ENCODE data around the gene PDE2A. TPM values are rescaled to one million over a fixed set of nuclear protein-coding genes. Genes with fewer than 3 reads are reported as not detected.

PDE2A gene
- total RNA-seq, 2 donors from 2014 or later = 0.77 to 1.7 TPM

GRCh38 chr11:72655896-72656464 lies 18.2 kb downstream of the PDE2A start:
- no peaks in the 10 kb centered on the region for H3K36me3 Mint-ChIP-seq (ENCODE audit: insufficient read depth in 2 of 2)
- peaks cover 11% of the 10 kb centered on the region for H3K27me3 Mint-ChIP-seq (ENCODE audit: low read depth)
- no peak for ATAC-seq (replicated peaks in 1 of 2)
- no peak for DNase-seq
- no peaks in the 10 kb centered on the region for H3K4me1 Mint-ChIP-seq (ENCODE audit: low read depth)
- H3K9me3 Mint-ChIP-seq = no peaks in the 10 kb centered on the region
- no peak overlapping the region for H3K27ac Mint-ChIP-seq
- H3K4me3 Mint-ChIP-seq = no peak overlapping the region

DNA sequence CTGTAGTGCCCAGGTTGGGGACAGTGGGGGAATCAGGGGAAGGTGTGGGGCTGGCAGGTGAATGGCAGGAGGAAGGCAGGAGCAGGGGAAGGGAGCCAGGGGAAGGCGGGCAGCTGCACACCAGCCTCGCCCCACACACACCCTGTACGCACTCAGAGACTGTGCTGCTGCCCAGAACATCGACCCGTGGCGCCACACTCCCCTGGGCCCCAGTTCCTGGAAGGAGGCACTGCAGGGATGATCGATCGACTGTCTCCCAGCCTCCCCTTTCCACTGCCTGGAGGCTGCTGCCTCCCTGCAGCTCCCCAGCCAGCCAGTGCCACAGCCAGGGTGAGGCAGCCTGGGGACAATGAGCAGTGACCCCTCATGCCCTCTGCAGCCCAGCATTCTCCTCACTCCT lies 19.2 kb downstream of the PDE2A start:
- H3K4me3 Mint-ChIP-seq = no peak overlapping the region
- H3K27ac Mint-ChIP-seq = no peak overlapping the region
- no peaks in the 10 kb centered on the region for H3K4me1 Mint-ChIP-seq (ENCODE audit: low read depth)
- ATAC-seq (replicated peaks in 1 of 2) = no peak
- H3K27me3 Mint-ChIP-seq (ENCODE audit: low read depth) = peaks cover 11% of the 10 kb centered on the region
- no peaks in the 10 kb centered on the region for H3K36me3 Mint-ChIP-seq (ENCODE audit: insufficient read depth in 2 of 2)
- DNase-seq = no peak
- no peaks in the 10 kb centered on the region for H3K9me3 Mint-ChIP-seq

DNA sequence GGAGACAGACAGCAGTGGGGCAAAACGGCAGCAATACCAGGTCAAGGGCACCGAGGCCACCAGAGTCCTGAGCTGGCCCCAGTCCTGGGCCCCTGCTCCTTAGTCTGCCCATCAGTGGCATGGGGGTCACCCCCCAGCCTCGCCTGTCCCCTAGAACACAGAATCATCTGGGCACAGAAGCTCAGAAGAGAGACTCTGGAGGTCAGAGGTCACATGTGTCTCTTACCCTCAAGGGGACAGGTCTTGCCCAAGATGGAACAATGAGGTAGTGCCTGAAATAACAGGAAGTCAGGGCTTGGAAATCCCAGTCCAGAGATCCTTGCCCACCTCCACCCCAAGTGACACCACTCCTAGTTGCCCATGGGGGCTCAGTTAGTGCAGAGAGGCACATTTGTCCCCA lies 20.6 kb downstream of the PDE2A start:
- no peaks in the 10 kb centered on the region for H3K36me3 Mint-ChIP-seq (ENCODE audit: insufficient read depth in 2 of 2)
- no peak overlapping the region for H3K4me3 Mint-ChIP-seq
- H3K9me3 Mint-ChIP-seq = no peaks in the 10 kb centered on the region
- H3K27ac Mint-ChIP-seq = no peak overlapping the region
- no peaks in the 10 kb centered on the region for H3K4me1 Mint-ChIP-seq (ENCODE audit: low read depth)
- ATAC-seq (replicated peaks in 1 of 2) (no peak), DNase-seq (no peak)
- peaks cover 4% of the 10 kb centered on the region for H3K27me3 Mint-ChIP-seq (ENCODE audit: low read depth)

DNA sequence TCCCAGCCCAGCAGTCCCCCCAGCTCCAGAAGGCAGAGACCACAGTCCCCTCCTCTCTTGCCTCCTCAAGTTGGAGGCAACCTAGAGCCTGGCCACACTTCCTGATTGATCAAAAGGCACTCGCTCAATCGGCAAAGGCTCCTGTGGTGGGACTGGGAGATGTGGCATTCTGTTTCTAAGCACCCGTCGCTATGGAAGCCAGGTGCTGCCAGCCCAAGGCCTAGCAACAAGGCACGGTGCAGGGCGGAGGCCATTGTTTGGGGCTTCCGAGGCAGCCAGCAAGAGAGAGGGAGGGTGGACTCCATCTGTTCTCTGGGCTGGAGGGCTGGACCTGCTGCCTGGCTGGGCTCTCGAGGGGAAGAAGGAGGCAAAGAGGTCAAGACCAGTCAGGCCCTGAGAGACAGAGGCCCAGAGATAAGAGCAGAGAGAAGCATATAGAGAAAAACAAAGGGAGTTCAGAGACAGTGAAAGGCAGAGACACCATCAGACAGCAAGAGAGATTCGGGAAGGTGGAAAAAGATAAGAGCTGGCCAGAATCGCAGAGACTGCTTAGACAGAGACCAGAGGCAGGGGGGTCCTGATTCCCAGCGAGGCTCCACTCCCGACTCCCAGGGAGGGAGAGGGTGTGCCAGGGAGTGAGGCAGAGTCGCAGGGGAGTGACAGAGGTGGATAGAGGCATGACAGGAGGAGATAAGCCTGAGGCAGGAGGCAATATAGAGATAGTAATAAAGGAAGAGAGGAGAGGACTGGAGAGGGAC lies 21.2 kb downstream of the PDE2A start:
- no peaks in the 10 kb centered on the region for H3K4me1 Mint-ChIP-seq (ENCODE audit: low read depth)
- ATAC-seq (replicated peaks in 1 of 2) (no peak), DNase-seq (no peak)
- no peaks in the 10 kb centered on the region for H3K36me3 Mint-ChIP-seq (ENCODE audit: insufficient read depth in 2 of 2)
- no peak overlapping the region for H3K4me3 Mint-ChIP-seq
- H3K9me3 Mint-ChIP-seq = no peaks in the 10 kb centered on the region
- H3K27me3 Mint-ChIP-seq (ENCODE audit: low read depth) = no peaks in the 10 kb centered on the region
- H3K27ac Mint-ChIP-seq = no peak overlapping the region

DNA sequence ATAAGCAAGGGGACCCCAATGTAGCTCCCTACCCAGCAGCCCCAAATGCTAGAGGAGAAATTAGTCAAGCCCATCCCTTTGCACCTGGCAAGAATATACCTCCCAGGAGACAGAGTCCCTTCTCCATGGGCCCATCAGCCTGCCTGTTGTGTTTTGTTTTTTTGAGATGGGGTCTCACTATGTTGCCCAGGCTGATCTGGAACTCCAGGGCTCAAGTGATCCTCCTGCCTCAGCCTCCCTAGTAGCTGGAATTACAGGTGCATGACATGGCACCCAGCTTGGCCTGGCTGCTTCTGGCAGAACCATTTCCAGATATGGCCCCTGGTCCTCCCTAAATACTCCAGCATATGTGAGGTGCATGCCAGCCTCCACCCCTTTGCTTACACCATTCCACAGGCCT lies 22.1 kb downstream of the PDE2A start:
- H3K27me3 Mint-ChIP-seq (ENCODE audit: low read depth) = no peaks in the 10 kb centered on the region
- no peak overlapping the region for H3K4me3 Mint-ChIP-seq
- DNase-seq (no peak), ATAC-seq (replicated peaks in 1 of 2) (no peak)
- H3K9me3 Mint-ChIP-seq = no peaks in the 10 kb centered on the region
- no peaks in the 10 kb centered on the region for H3K36me3 Mint-ChIP-seq (ENCODE audit: insufficient read depth in 2 of 2)
- no peak overlapping the region for H3K27ac Mint-ChIP-seq
- H3K4me1 Mint-ChIP-seq (ENCODE audit: low read depth) = no peaks in the 10 kb centered on the region

- no peak overlapping the region for H3K27ac Mint-ChIP-seq
- H3K9me3 Mint-ChIP-seq = no peaks in the 10 kb centered on the region
- DNase-seq (no peak), ATAC-seq (replicated peaks in 1 of 2) (no peak)
- H3K4me3 Mint-ChIP-seq = no peak overlapping the region
- H3K4me1 Mint-ChIP-seq (ENCODE audit: low read depth) = no peaks in the 10 kb centered on the region
- no peaks in the 10 kb centered on the region for H3K36me3 Mint-ChIP-seq (ENCODE audit: insufficient read depth in 2 of 2)
- H3K27me3 Mint-ChIP-seq (ENCODE audit: low read depth) = no peaks in the 10 kb centered on the region
Observed at GRCh38 chr11:72649215-72649976, 24.8 kb downstream of the PDE2A start.

- no peak for DNase-seq
- H3K27ac Mint-ChIP-seq = no peak overlapping the region
Observed at GRCh38 chr11:72648384-72649136, 25.7 kb downstream of the PDE2A start.

DNA sequence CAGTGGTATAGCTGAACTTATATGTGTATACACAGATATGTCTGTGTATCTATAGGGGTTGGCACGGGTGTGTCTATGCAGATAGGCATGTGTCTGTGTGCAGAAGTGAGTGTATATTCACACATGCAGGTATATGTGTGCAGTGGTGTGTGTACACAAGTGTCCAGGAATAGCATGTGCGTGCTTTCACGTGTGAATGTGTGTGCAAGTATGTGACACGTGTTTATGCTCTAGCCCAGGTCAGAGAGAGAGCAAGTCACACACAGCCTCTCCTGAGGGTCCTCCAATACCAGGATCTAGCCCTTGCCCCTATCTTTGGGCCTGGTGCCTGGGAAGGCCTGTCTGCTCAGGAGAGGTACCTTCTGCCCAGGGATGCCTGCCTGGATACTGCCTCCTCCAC lies 26.3 kb downstream of the PDE2A start:
- no peaks in the 10 kb centered on the region for H3K36me3 Mint-ChIP-seq (ENCODE audit: insufficient read depth in 2 of 2)
- H3K9me3 Mint-ChIP-seq = no peaks in the 10 kb centered on the region
- ATAC-seq (replicated peaks in 1 of 2) = no peak
- no peak overlapping the region for H3K4me3 Mint-ChIP-seq
- DNase-seq = no peak
- no peak overlapping the region for H3K27ac Mint-ChIP-seq
- no peaks in the 10 kb centered on the region for H3K27me3 Mint-ChIP-seq (ENCODE audit: low read depth)
- H3K4me1 Mint-ChIP-seq (ENCODE audit: low read depth) = no peaks in the 10 kb centered on the region

More at GRCh38 chr11:72648384-72649136, 25.7 kb downstream of the PDE2A start:
- Mint-ChIP-seq H3K27me3 (ENCODE audit: low read depth) (no peaks in the 10 kb centered on the region), H3K4me3 (no peak overlapping the region), H3K36me3 (ENCODE audit: insufficient read depth in 2 of 2) (no peaks in the 10 kb centered on the region), H3K4me1 (ENCODE audit: low read depth) (no peaks in the 10 kb centered on the region), H3K9me3 (no peaks in the 10 kb centered on the region)
- ATAC-seq (replicated peaks in 1 of 2) = no peak

DNA sequence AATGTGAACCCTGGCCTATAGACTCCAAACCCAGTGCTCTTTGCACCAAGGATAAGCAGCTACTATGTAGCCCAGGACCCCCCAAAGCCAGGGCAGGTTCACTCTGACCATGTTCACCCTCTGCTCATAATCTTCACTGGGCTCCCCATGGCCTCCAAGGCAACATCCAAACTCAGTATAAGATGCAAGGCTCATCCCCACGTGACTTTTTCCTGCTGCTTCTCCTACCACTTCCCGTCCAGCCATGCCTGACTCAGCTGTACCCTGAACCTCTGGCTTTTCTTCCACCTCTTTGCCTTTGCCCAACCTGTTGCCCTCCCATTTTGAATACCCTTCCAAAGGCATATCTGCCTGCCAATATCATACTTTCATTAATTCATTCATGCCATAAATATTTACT lies 27.8 kb downstream of the PDE2A start:
- Mint-ChIP-seq H3K9me3 (no peaks in the 10 kb centered on the region), H3K27ac (no peak overlapping the region), H3K27me3 (ENCODE audit: low read depth) (no peaks in the 10 kb centered on the region), H3K36me3 (ENCODE audit: insufficient read depth in 2 of 2) (no peaks in the 10 kb centered on the region), H3K4me1 (ENCODE audit: low read depth) (no peaks in the 10 kb centered on the region), H3K4me3 (no peak overlapping the region)
- DNase-seq (no peak), ATAC-seq (replicated peaks in 1 of 2) (no peak)

GRCh38 chr11:72646024-72646423 lies 28.2 kb downstream of the PDE2A start:
- Mint-ChIP-seq H3K4me3 (no peak overlapping the region), H3K27me3 (ENCODE audit: low read depth) (no peaks in the 10 kb centered on the region), H3K9me3 (no peaks in the 10 kb centered on the region), H3K4me1 (ENCODE audit: low read depth) (no peaks in the 10 kb centered on the region), H3K27ac (no peak overlapping the region), H3K36me3 (ENCODE audit: insufficient read depth in 2 of 2) (no peaks in the 10 kb centered on the region)
- DNase-seq (no peak), ATAC-seq (replicated peaks in 1 of 2) (no peak)

DNA sequence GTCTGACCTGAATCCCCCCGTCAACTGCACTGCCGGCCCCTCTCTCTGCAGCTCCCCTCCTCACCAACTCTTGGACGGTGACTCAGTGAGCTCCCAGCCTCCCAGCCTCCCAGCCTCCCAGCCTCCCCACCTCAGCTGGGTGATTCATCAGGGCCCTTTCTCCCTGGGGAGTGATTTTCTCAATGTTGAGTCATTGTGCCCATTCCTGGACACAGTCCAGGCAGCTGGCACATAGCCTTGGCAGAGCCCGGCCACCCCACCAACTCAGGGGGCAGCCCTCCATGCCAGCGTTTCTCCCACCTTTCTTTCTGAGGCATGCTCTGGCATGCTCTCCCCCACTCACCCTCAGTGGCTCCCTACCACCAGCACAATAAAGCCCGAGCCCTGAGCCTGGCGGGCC lies 30.7 kb downstream of the PDE2A start:
- peak overlapping the region; percentile 21 to 48 for H3K4me3 Mint-ChIP-seq
- DNase-seq (no peak), ATAC-seq (replicated peaks in 1 of 2) (no peak)
- no peak overlapping the region for H3K27ac Mint-ChIP-seq
- H3K36me3 Mint-ChIP-seq (ENCODE audit: insufficient read depth in 2 of 2) = no peaks in the 10 kb centered on the region
- H3K4me1 Mint-ChIP-seq (ENCODE audit: low read depth) = no peaks in the 10 kb centered on the region
- no peaks in the 10 kb centered on the region for H3K27me3 Mint-ChIP-seq (ENCODE audit: low read depth)
- H3K9me3 Mint-ChIP-seq = no peaks in the 10 kb centered on the region

- Mint-ChIP-seq H3K36me3 (ENCODE audit: insufficient read depth in 2 of 2) (no peaks in the 10 kb centered on the region), H3K4me1 (ENCODE audit: low read depth) (no peaks in the 10 kb centered on the region), H3K27ac (no peak overlapping the region), H3K9me3 (no peaks in the 10 kb centered on the region), H3K27me3 (ENCODE audit: low read depth) (no peaks in the 10 kb centered on the region), H3K4me3 (peak overlapping the region; percentile 9 to 71)
- ATAC-seq (replicated peaks in 1 of 2) = peak; percentile 82 to 83
- peak; percentile 67 to 78 for DNase-seq
Observed at GRCh38 chr11:72642884-72643522, 31.2 kb downstream of the PDE2A start.
